Thyroid gland (tissue), 4 donors: ENCODE data around the gene KNOP1.

Experiments used
- CTCF ChIP-seq, 6 experiments: fragments of 200-600 bp in 3 of 6; fragments of 450-650 bp in 3 of 6; sonication (generic) in 3 of 6; IDR thresholded peaks; one replicate each; pipeline ENCODE4 v1.5.1; 2016 to 2019; ENCODE audit warnings: antibody characterized with exemption in 6 of 6, mild to moderate bottlenecking in 2 of 6, inconsistent platforms in 1 of 6, moderate library complexity in 1 of 6
- POLR2A ChIP-seq, 2 donors: fragments of 450-650 bp; IDR thresholded peaks; one replicate each; pipeline ENCODE4 v1.6.1; 2017; ENCODE audit warnings: antibody characterized with exemption in 2 of 2, mild to moderate bottlenecking in 2 of 2, moderate library complexity in 1 of 2

- TF ChIP-seq CTCF (IDR thresholded peaks at IDR 0.05) (no peak), POLR2A (IDR thresholded peaks at IDR 0.05) (no peak)
Measured at GRCh38 chr16:19743816-19744159, 25.8 kb upstream of the KNOP1 start.
